ENCODE measurements around the gene KCNJ13. TPM values are rescaled to one million over a fixed set of nuclear protein-coding genes. Genes with fewer than 3 reads are reported as not detected.

Gene KCNJ13
- polyA plus RNA-seq, 1 donor from 2014 or later = not detected

- Histone ChIP-seq H3K27ac (ENCODE audit: low read length) (no peak overlapping the region), H3K9me2 (ENCODE audit: insufficient read depth, low read length) (no peaks in the 10 kb centered on the region), H3K79me2 (replicated peaks; ENCODE audit: insufficient read depth, low read length) (peaks cover 3% of the 10 kb centered on the region), H3K36me3 (ENCODE audit: insufficient read depth, low read length) (peaks cover 8% of the 10 kb centered on the region), H3K9me3 (ENCODE audit: low read length) (no peaks in the 10 kb centered on the region), H3K9ac (ENCODE audit: low read length) (no peak overlapping the region), H3K27me3 (ENCODE audit: insufficient read depth, low read depth, low read length) (no peaks in the 10 kb centered on the region), H3F3A (ENCODE audit: insufficient read depth, low read length, poor library complexity, severe bottlenecking) (no peaks in the 10 kb centered on the region), H3K4me2 (ENCODE audit: low read length) (no peak overlapping the region), H2AFZ (ENCODE audit: low read depth, low read length) (no peak overlapping the region), H3K4me3 (ENCODE audit: low read length) (no peak overlapping the region), H4K20me1 (ENCODE audit: insufficient read depth) (no peaks in the 10 kb centered on the region)
- TF ChIP-seq CTCF (IDR thresholded peaks at IDR 0.05; ENCODE audit: poor library complexity, severe bottlenecking) = no peak
- no peak for TF ChIP-seq MXI1 (conservative IDR thresholded peaks at IDR 0.05; ENCODE audit: poor library complexity, severe bottlenecking)
- no peak for TF ChIP-seq EP300 (conservative IDR thresholded peaks at IDR 0.05; ENCODE audit: poor library complexity, severe bottlenecking)
- TF ChIP-seq EZH2 (IDR thresholded peaks at IDR 0.05; ENCODE audit: borderline replicate concordance, insufficient read depth, low read length, poor library complexity, severe bottlenecking) = no peak
- no peak for TF ChIP-seq REST (IDR thresholded peaks at IDR 0.05; ENCODE audit: borderline replicate concordance)
- no peak for TF ChIP-seq SMC3 (conservative IDR thresholded peaks at IDR 0.05; ENCODE audit: poor library complexity)
- TF ChIP-seq POLR2AphosphoS5 (IDR thresholded peaks at IDR 0.05) = no peak
- no peak for TF ChIP-seq RAD21 (conservative IDR thresholded peaks at IDR 0.05)
- TF ChIP-seq TAF1 (IDR thresholded peaks at IDR 0.05; ENCODE audit: low read depth) = no peak
These were observed 4.5 kb downstream of the KCNJ13 start for GRCh38 chr2:232771870-232772269.

- Histone ChIP-seq H3K9ac (ENCODE audit: low read length) (no peak overlapping the region), H3F3A (ENCODE audit: insufficient read depth, low read length, poor library complexity, severe bottlenecking) (no peaks in the 10 kb centered on the region), H3K27ac (ENCODE audit: low read length) (no peak overlapping the region), H3K9me3 (ENCODE audit: low read length) (no peaks in the 10 kb centered on the region), H3K4me3 (ENCODE audit: low read length) (no peak overlapping the region), H3K79me2 (replicated peaks; ENCODE audit: insufficient read depth, low read length) (peaks cover 3% of the 10 kb centered on the region), H2AFZ (ENCODE audit: low read depth, low read length) (no peak overlapping the region), H4K20me1 (ENCODE audit: insufficient read depth) (no peaks in the 10 kb centered on the region), H3K27me3 (ENCODE audit: insufficient read depth, low read depth, low read length) (no peaks in the 10 kb centered on the region), H3K4me2 (ENCODE audit: low read length) (no peak overlapping the region), H3K9me2 (ENCODE audit: insufficient read depth, low read length) (no peaks in the 10 kb centered on the region), H3K36me3 (ENCODE audit: insufficient read depth, low read length) (peaks cover 8% of the 10 kb centered on the region)
- TF ChIP-seq SMC3 (conservative IDR thresholded peaks at IDR 0.05; ENCODE audit: poor library complexity) (no peak), CTCF (IDR thresholded peaks at IDR 0.05; ENCODE audit: poor library complexity, severe bottlenecking) (no peak), REST (IDR thresholded peaks at IDR 0.05; ENCODE audit: borderline replicate concordance) (no peak), EZH2 (IDR thresholded peaks at IDR 0.05; ENCODE audit: borderline replicate concordance, insufficient read depth, low read length, poor library complexity, severe bottlenecking) (no peak), TAF1 (IDR thresholded peaks at IDR 0.05; ENCODE audit: low read depth) (no peak), MXI1 (conservative IDR thresholded peaks at IDR 0.05; ENCODE audit: poor library complexity, severe bottlenecking) (no peak), POLR2AphosphoS5 (IDR thresholded peaks at IDR 0.05) (no peak), EP300 (conservative IDR thresholded peaks at IDR 0.05; ENCODE audit: poor library complexity, severe bottlenecking) (no peak), RAD21 (conservative IDR thresholded peaks at IDR 0.05) (no peak)
These were observed 6.2 kb downstream of the KCNJ13 start for GRCh38 chr2:232770207-232770606.

All from neural cell (in vitro differentiated cells).